GM10266 (cell line): ENCODE measurements around the gene CD6.

Experiments used
- DNase-seq: peaks from one replicate; pipeline ENCODE4 v3.0.0; 2012; ENCODE audit errors: extremely low spot score
- CTCF ChIP-seq: IDR thresholded peaks from 2 replicates; pipeline ENCODE4 v1.5.1; 2012; ENCODE audit warnings: mild to moderate bottlenecking, low read depth; ENCODE audit not compliant: control insufficient read depth, insufficient read depth; ENCODE audit errors: missing control alignments

Gene CD6

GRCh38 chr11:60930394-60930793 is 41.1 kb upstream of the CD6 start:
- TF ChIP-seq CTCF = no peak
- no peak for DNase-seq

GRCh38 chr11:60931917-60932316 is 39.6 kb upstream of the CD6 start:
- DNase-seq = no peak
- no peak for TF ChIP-seq CTCF

- DNase-seq = no peak
Measured at GRCh38 chr11:60932605-60933356, 38.7 kb upstream of the CD6 start.

GRCh38 chr11:60933416-60934123 is 37.9 kb upstream of the CD6 start:
- DNase-seq = no peak
- TF ChIP-seq CTCF = no peak

More at GRCh38 chr11:60932605-60933356, 38.7 kb upstream of the CD6 start:
- no peak for TF ChIP-seq CTCF

GRCh38 chr11:60934124-60934789 is 37.2 kb upstream of the CD6 start:
- no peak for TF ChIP-seq CTCF
- no peak for DNase-seq

GRCh38 chr11:60934790-60935605 is 36.5 kb upstream of the CD6 start:
- DNase-seq = no peak
- TF ChIP-seq CTCF = no peak
